GM20431 (cell line): ENCODE results near the gene FADS2.

Experiments used
- in situ Hi-C: fragments of 300-500 bp; cut with MseI, MboI; formaldehyde crosslinking; loops from one replicate; pipeline ENCODE4 v1.15.0; 2020; ENCODE audit warnings: low sequenced_read_pairs; ENCODE audit not compliant: unreplicated experiment

Gene FADS2

GRCh38 chr11:61899146-61899841, 71.2 kb downstream of the FADS2 start:
- in situ Hi-C loops = loop anchor here (10.0 kb wide), 1 partner anchor 176 kb away; no protein-coding TSS in a partner anchor

GRCh38 chr11:61900251-61900650, 72.2 kb downstream of the FADS2 start:
- in situ Hi-C loops = no loop called here

- in situ Hi-C loops = no loop called here
Measured at GRCh38 chr11:61901397-61901796, 73.3 kb downstream of the FADS2 start.

GRCh38 chr11:61902313-61902712, 74.2 kb downstream of the FADS2 start:
- in situ Hi-C loops = no loop called here

- in situ Hi-C loops = no loop called here
Measured at GRCh38 chr11:61903845-61904244, 75.7 kb downstream of the FADS2 start.

GRCh38 chr11:61904539-61905048, 76.5 kb downstream of the FADS2 start:
- in situ Hi-C loops = no loop called here

GRCh38 chr11:61905067-61905696, 77.1 kb downstream of the FADS2 start:
- in situ Hi-C loops = no loop called here

GRCh38 chr11:61905801-61906521, 77.9 kb downstream of the FADS2 start:
- in situ Hi-C loops = no loop called here

GRCh38 chr11:61906522-61906909, 78.4 kb downstream of the FADS2 start:
- in situ Hi-C loops = no loop called here

GRCh38 chr11:61907282-61907681, 79.2 kb downstream of the FADS2 start:
- in situ Hi-C loops = no loop called here

- in situ Hi-C loops = no loop called here
Measured at GRCh38 chr11:61907871-61908729, 80.0 kb downstream of the FADS2 start.

GRCh38 chr11:61908730-61909316, 80.7 kb downstream of the FADS2 start:
- in situ Hi-C loops = no loop called here

- in situ Hi-C loops = no loop called here
Measured at GRCh38 chr11:61910187-61911127, 82.4 kb downstream of the FADS2 start.

GRCh38 chr11:61911128-61911700, 83.1 kb downstream of the FADS2 start:
- in situ Hi-C loops = no loop called here

- in situ Hi-C loops = no loop called here
Measured at GRCh38 chr11:61911701-61912529, 83.8 kb downstream of the FADS2 start.

GRCh38 chr11:61912530-61912898, 84.4 kb downstream of the FADS2 start:
- in situ Hi-C loops = no loop called here

GRCh38 chr11:61912991-61913698, 85.0 kb downstream of the FADS2 start:
- in situ Hi-C loops = no loop called here
